Endothelial cell of umbilical vein (primary cell): ENCODE results near the gene EVPLL. TPM values are rescaled to one million over a fixed set of nuclear protein-coding genes. Genes with fewer than 3 reads are reported as not detected.

Source experiments
- BruUV-seq: library from RNA; stranded (reverse); fragments of 400-500 nt; replicated peaks from 2 replicates; lab custom pipeline; 2021; lab: Mats Ljungman, UMichigan
- CTCF ChIA-PET: fragments of 300-600, 350-600 bp; sonication (Branson Sonifier 250); formaldehyde crosslinking; loops from one replicate; lab custom pipeline; 2021; ENCODE audit warnings: antibody characterized with exemption, inconsistent platforms; lab: Charles Lee
- POLR2A ChIA-PET: fragments of 300-600, 350-600 bp; sonication (Branson Sonifier 250); formaldehyde crosslinking; loops from one replicate; lab custom pipeline; 2021; ENCODE audit warnings: antibody characterized with exemption, inconsistent platforms; lab: Charles Lee
- DNase-seq: peaks from one replicate; pipeline ENCODE4 v3.0.0-alpha.2; 2011; ENCODE audit warnings: low read depth, low spot score
- FAIRE-seq: peaks from 2 replicates; lab custom pipeline; 2011; peaks lifted over from hg19 to GRCh38; lab: Jason Lieb, UNC
- H2AFZ ChIP-seq: 2 replicates; pipeline ENCODE4 v1.6.0; 2012; ENCODE audit warnings: low read depth, low read length, control low read depth, inconsistent platforms
- H3K27ac ChIP-seq: 2 replicates; pipeline ENCODE4 v1.5.1; 2011; ENCODE audit warnings: low read depth, mild to moderate bottlenecking, control low read depth, low read length, moderate library complexity; ENCODE audit not compliant: insufficient read depth
- H3K27me3 ChIP-seq, 2 experiments: 2 replicates each; pipeline versions ENCODE4 v1.6.0 to v1.6.1; 2011; ENCODE audit warnings: low read length in 2 of 2, mixed read lengths in 1 of 2; ENCODE audit not compliant: control insufficient read depth in 2 of 2, insufficient read depth in 2 of 2
- H3K36me3 ChIP-seq, 2 experiments: 2 replicates in 1 of 2; 3 replicates in 1 of 2; pipeline ENCODE4 v1.5.1; 2011; ENCODE audit warnings: low read length in 2 of 2, mild to moderate bottlenecking in 1 of 2, moderate library complexity in 1 of 2; ENCODE audit not compliant: control insufficient read depth in 2 of 2, insufficient read depth in 2 of 2; ENCODE audit errors: extremely low read depth in 1 of 2
- H3K4me1 ChIP-seq: 3 replicates; pipeline ENCODE4 v1.5.1; 2011; ENCODE audit warnings: mild to moderate bottlenecking, low read length; ENCODE audit not compliant: control insufficient read depth, insufficient read depth; ENCODE audit errors: extremely low read depth
- H3K4me2 ChIP-seq: 2 replicates; pipeline ENCODE4 v1.6.1; 2011; ENCODE audit warnings: low read length, control low read depth, mixed read lengths; ENCODE audit not compliant: insufficient read depth
- H3K4me3 ChIP-seq, 3 experiments: fragments of 200-600 bp in 1 of 3; sonication (generic), shearing (Covaris generic) in 1 of 3; replicated peaks in 1 of 3; 2 replicates each; pipeline ENCODE4 v1.5.1; 2011 to 2016; ENCODE audit warnings: control low read depth in 3 of 3, low read length in 3 of 3, mild to moderate bottlenecking in 2 of 3, inconsistent platforms in 1 of 3, low read depth in 1 of 3, moderate library complexity in 1 of 3; ENCODE audit not compliant: insufficient read depth in 1 of 3
- H3K79me2 ChIP-seq: 2 replicates; pipeline ENCODE4 v1.6.0; 2012; ENCODE audit warnings: low read length, inconsistent platforms; ENCODE audit not compliant: control insufficient read depth, insufficient read depth
- H3K9ac ChIP-seq: replicated peaks from 2 replicates; pipeline ENCODE3; 2011; ENCODE audit warnings: low read length, control low read depth; ENCODE audit not compliant: insufficient read depth; ENCODE audit errors: extremely low read depth
- H3K9me1 ChIP-seq: replicated peaks from 3 replicates; pipeline ENCODE4 v1.6.0; 2011; ENCODE audit warnings: mild to moderate bottlenecking, low read length; ENCODE audit not compliant: control insufficient read depth, insufficient read depth; ENCODE audit errors: extremely low read depth
- H3K9me3 ChIP-seq: replicated peaks from 2 replicates; pipeline ENCODE4 v1.5.1; 2012; ENCODE audit warnings: low read length, inconsistent platforms; ENCODE audit not compliant: control insufficient read depth, insufficient read depth
- H4K20me1 ChIP-seq: replicated peaks from 2 replicates; pipeline ENCODE3; 2011; ENCODE audit warnings: mild to moderate bottlenecking, low read length; ENCODE audit not compliant: control insufficient read depth, insufficient read depth; ENCODE audit errors: extremely low read depth
- EZH2 ChIP-seq: IDR thresholded peaks from 2 replicates; pipeline ENCODE4 v1.6.1; 2012; ENCODE audit warnings: borderline replicate concordance, low read depth, mild to moderate bottlenecking, moderate library complexity, low read length, inconsistent platforms; ENCODE audit not compliant: severe bottlenecking
- FOS ChIP-seq: IDR thresholded peaks from 2 replicates; pipeline ENCODE4 v1.6.1; 2011; ENCODE audit warnings: mild to moderate bottlenecking, low read length, moderate library complexity, borderline replicate concordance; ENCODE audit not compliant: insufficient read depth
- GATA2 ChIP-seq: IDR thresholded peaks from 2 replicates; pipeline ENCODE4 v1.7.0; 2011; ENCODE audit warnings: low read depth, mild to moderate bottlenecking, moderate library complexity, mixed read lengths, low read length; ENCODE audit not compliant: insufficient read length, insufficient read depth
- JUN ChIP-seq: IDR thresholded peaks from 2 replicates; pipeline ENCODE4 v1.6.1; 2011; ENCODE audit warnings: borderline replicate concordance, low read depth; ENCODE audit not compliant: insufficient read length, insufficient read depth
- MAX ChIP-seq: IDR thresholded peaks from 2 replicates; pipeline ENCODE4 v1.6.1; 2011; ENCODE audit not compliant: insufficient read depth, insufficient read length
- MYC ChIP-seq: IDR thresholded peaks from one replicate; pipeline ENCODE4 v1.6.1; 2011; ENCODE audit warnings: mild to moderate bottlenecking, low read depth, low read length
- POLR2A ChIP-seq: IDR thresholded peaks from 2 replicates; pipeline ENCODE4 v1.6.1; 2012; ENCODE audit warnings: low read depth, mild to moderate bottlenecking, control low read depth, low read length
- POLR2AphosphoS5 ChIP-seq: IDR thresholded peaks from 2 replicates; pipeline ENCODE4 v1.6.1; 2012; ENCODE audit warnings: low read depth, mild to moderate bottlenecking, control low read depth, low read length, moderate library complexity; ENCODE audit not compliant: insufficient read depth
- dilution Hi-C: fragments of 300-500 bp; cut with MboI; formaldehyde crosslinking; loops from one replicate; pipeline ENCODE4 v1.15.0; 2019; ENCODE audit warnings: low sequenced_read_pairs; ENCODE audit not compliant: extremely low pct_ligation_motif_present
- intact Hi-C: fragments of 100-400 bp; cut with micrococcal nuclease; formaldehyde crosslinking; loops from one replicate; pipeline ENCODE4 v1.10.0; 2022
- polyA plus RNA-seq, 4 experiments: library from polyadenylated mRNA; depleted of rRNA in 3 of 4; stranded (reverse) in 3 of 4; unstranded in 1 of 4; fragments of >200 nt; gene quantifications; 2 replicates each; pipeline versions ENCODE4 v1.2.1 to v1.2.3, GENCODE V29; 2011 to 2012; ENCODE audit warnings: missing spikeins in 1 of 4
- total RNA-seq: library from RNA; stranded (reverse); gene quantifications from 2 replicates; pipeline ENCODE4 v1.2.3, GENCODE V29; 2021
- TF ChIP-seq, protein P1 (sequence below), 2 donors: IDR thresholded peaks; 1 replicate in 1 of 2; 2 replicates in 1 of 2; pipeline ENCODE4 v1.5.1; 2011; ENCODE audit warnings: low read length in 2 of 2, mild to moderate bottlenecking in 2 of 2, moderate library complexity in 2 of 2, control low read depth in 1 of 2, inconsistent platforms in 1 of 2, low read depth in 1 of 2; ENCODE audit not compliant: insufficient read depth in 1 of 2; ENCODE audit errors: extremely low read depth in 1 of 2

Gene EVPLL
- total and polyA plus RNA-seq, 2 donors (not counting 3 experiments of a cell fraction or from before 2014, with no cell fraction given): not detected

GRCh38 chr17:18381158-18381952 is 3.8 kb downstream of the EVPLL start:
- intact Hi-C loops: no loop called here
- no peak overlapping the region for H3K4me2 ChIP-seq
- CTCF ChIA-PET: no interaction called here
- FAIRE-seq: no peak
- no peaks in the 10 kb centered on the region for H4K20me1 ChIP-seq
- H3K79me2 ChIP-seq: no peaks in the 10 kb centered on the region
- H3K4me1 ChIP-seq: no peaks in the 10 kb centered on the region
- no peak overlapping the region for H3K9ac ChIP-seq
- dilution Hi-C loops: no loop called here
- no peak overlapping the region for H2AFZ ChIP-seq
- DNase-seq: no peak
- no peaks in the 10 kb centered on the region for H3K9me3 ChIP-seq
- no peak overlapping the region for H3K4me3 ChIP-seq
- no TSS peak for BruUV-seq
- TF ChIP-seq EZH2: no peak
- TF ChIP-seq MAX: no peak
- H3K9me1 ChIP-seq: no peaks in the 10 kb centered on the region
- no peaks in the 10 kb centered on the region for H3K36me3 ChIP-seq
- peaks cover 2 to 9% of the 10 kb centered on the region in 2 experiments for H3K27me3 ChIP-seq
- POLR2A ChIA-PET: no interaction called here
- H3K27ac ChIP-seq: no peak overlapping the region

DNA sequence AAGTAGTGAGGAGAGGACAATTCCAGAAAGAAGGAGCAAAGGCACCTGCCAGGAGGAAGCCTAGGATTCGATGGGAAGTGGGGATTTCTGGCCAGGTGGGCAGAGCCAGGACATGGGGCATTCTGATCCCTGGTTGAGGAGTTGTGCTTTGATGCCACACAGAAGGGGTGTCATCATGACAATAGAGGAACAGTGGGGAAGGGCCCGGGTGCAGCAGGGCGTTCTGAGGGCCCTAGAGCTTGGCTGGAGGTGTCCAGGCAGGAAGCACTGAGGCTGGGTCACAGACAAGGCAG is 4.3 kb downstream of the EVPLL start:
- TF ChIP-seq EZH2 (no peak), POLR2A (no peak), JUN (no peak), MAX (no peak), FOS (no peak), GATA2 (no peak), POLR2AphosphoS5 (no peak), MYC (no peak)
- TF ChIP-seq, protein P1, sequence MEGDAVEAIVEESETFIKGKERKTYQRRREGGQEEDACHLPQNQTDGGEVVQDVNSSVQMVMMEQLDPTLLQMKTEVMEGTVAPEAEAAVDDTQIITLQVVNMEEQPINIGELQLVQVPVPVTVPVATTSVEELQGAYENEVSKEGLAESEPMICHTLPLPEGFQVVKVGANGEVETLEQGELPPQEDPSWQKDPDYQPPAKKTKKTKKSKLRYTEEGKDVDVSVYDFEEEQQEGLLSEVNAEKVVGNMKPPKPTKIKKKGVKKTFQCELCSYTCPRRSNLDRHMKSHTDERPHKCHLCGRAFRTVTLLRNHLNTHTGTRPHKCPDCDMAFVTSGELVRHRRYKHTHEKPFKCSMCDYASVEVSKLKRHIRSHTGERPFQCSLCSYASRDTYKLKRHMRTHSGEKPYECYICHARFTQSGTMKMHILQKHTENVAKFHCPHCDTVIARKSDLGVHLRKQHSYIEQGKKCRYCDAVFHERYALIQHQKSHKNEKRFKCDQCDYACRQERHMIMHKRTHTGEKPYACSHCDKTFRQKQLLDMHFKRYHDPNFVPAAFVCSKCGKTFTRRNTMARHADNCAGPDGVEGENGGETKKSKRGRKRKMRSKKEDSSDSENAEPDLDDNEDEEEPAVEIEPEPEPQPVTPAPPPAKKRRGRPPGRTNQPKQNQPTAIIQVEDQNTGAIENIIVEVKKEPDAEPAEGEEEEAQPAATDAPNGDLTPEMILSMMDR (IDR thresholded peaks at IDR 0.05; ENCODE audit: extremely low read depth in 1 of 2, insufficient read depth in 1 of 2, low read depth in 1 of 2, low read length in 2 of 2): no peak
- DNase-seq: no peak
- Histone ChIP-seq H3K27me3 (peaks cover 2 to 9% of the 10 kb centered on the region in 2 experiments), H3K9ac (no peak overlapping the region), H3K27ac (no peak overlapping the region), H3K79me2 (no peaks in the 10 kb centered on the region), H3K4me1 (no peaks in the 10 kb centered on the region), H3K4me3 (no peak overlapping the region), H4K20me1 (no peaks in the 10 kb centered on the region), H3K4me2 (no peak overlapping the region), H3K36me3 (no peaks in the 10 kb centered on the region), H2AFZ (no peak overlapping the region), H3K9me1 (no peaks in the 10 kb centered on the region), H3K9me3 (no peaks in the 10 kb centered on the region)
- POLR2A ChIA-PET: no interaction called here
- no TSS peak for BruUV-seq
- CTCF ChIA-PET: no interaction called here
- FAIRE-seq: no peak
- intact Hi-C loops (no loop called here), dilution Hi-C loops (no loop called here)
